MM.1S (cell line): ENCODE results near the gene GNAQ.

Experiments used
- CTCF ChIP-seq: fragments of 300-600 bp; sonication (generic); IDR thresholded peaks from 2 replicates; pipeline ENCODE4 v1.5.1; 2016; ENCODE audit warnings: antibody characterized with exemption, low read length, mixed read lengths
- EZH2 ChIP-seq: fragments of 300-600 bp; sonication (generic); optimal IDR thresholded peaks from 2 replicates; pipeline ENCODE3; 2017; ENCODE audit warnings: low read depth, mild to moderate bottlenecking, antibody characterized with exemption, low read length, mixed read lengths
- EZH2phosphoT487 ChIP-seq: fragments of 300-600 bp; sonication (generic); IDR thresholded peaks from 2 replicates; pipeline ENCODE4 v1.6.1; 2018; ENCODE audit warnings: antibody characterized with exemption, low read length

GRCh38 chr9:77834898-77835488, 196.6 kb downstream of the GNAQ start:
- no peak for TF ChIP-seq CTCF
- no peak for TF ChIP-seq EZH2
- no peak for TF ChIP-seq EZH2phosphoT487
